GM13976 (cell line): ENCODE measurements around the gene EIF4EBP3.

Source experiments
- DNase-seq: peaks from one replicate; pipeline ENCODE4 v3.0.0; 2012; ENCODE audit warnings: low spot score
- CTCF ChIP-seq: IDR thresholded peaks from 2 replicates; pipeline ENCODE4 v1.5.1; 2012; ENCODE audit warnings: borderline replicate concordance, mild to moderate bottlenecking; ENCODE audit not compliant: insufficient read depth; ENCODE audit errors: extremely low read depth, missing control alignments, control extremely low read depth
- in situ Hi-C: fragments of 300-500 bp; cut with MboI; formaldehyde crosslinking; loops from one replicate; pipeline ENCODE4 v1.12.0; 2022; ENCODE audit warnings: low sequenced_read_pairs, mixed read lengths, inconsistent platforms; ENCODE audit not compliant: unreplicated experiment

EIF4EBP3 gene

GRCh38 chr5:140567136-140567818, 19.8 kb downstream of the EIF4EBP3 start:
- no peak for DNase-seq
- in situ Hi-C loops: no loop called here

GRCh38 chr5:140567871-140568270, 20.4 kb downstream of the EIF4EBP3 start:
- no peak for TF ChIP-seq CTCF
- in situ Hi-C loops: no loop called here
- no peak for DNase-seq

More at GRCh38 chr5:140567136-140567818, 19.8 kb downstream of the EIF4EBP3 start:
- TF ChIP-seq CTCF: no peak

DNA sequence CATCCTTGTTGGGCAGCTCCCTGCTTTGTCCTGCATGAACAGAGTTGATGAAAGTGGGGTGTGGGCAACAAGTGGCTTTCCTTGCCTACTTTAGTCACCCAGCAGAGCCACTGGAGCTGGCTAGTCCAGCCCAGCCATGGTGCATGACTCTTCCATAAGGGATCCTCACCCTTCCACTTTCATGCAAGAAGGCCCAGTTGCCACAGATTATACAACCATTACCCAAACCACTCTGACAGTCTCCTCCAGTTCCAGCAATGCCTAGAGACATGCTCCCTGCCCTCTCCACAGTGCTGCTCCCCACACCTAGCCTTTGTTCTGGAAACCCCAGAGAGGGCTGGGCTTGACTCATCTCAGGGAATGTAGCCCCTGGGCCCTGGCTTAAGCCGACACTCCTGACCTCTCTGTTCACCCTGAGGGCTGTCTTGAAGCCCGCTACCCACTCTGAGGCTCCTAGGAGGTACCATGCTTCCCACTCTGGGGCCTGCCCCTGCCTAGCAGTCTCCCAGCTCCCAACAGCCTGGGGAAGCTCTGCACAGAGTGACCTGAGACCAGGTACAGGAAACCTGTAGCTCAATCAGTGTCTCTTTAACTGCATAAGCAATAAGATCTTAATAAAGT, 21.1 kb downstream of the EIF4EBP3 start:
- in situ Hi-C loops: no loop called here
- no peak for TF ChIP-seq CTCF
- no peak for DNase-seq

DNA sequence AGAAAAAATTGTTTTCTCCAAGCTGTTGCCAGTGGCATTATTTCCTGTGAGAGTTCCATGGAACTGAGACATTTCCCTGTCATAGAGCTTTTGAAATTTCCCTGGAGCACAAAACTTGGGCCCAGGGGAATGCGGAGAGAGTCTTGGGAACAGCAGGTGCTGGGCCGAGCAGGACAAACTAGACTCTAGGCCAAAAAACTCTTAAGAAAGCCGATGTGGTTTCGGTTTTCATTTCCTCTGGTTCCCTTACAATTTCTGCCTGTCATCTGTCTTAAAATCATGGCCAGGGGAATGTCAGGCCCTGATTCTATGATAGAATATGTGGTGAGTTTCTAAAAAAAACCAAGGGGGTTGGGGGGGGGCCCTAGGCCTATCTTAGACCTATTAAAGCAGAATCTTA, 21.7 kb downstream of the EIF4EBP3 start:
- no peak for TF ChIP-seq CTCF
- DNase-seq: peak; percentile 64
- in situ Hi-C loops: no loop called here

- in situ Hi-C loops: no loop called here
- no peak for DNase-seq
- TF ChIP-seq CTCF: no peak
Measured at GRCh38 chr5:140570058-140570457, 22.6 kb downstream of the EIF4EBP3 start.

DNA sequence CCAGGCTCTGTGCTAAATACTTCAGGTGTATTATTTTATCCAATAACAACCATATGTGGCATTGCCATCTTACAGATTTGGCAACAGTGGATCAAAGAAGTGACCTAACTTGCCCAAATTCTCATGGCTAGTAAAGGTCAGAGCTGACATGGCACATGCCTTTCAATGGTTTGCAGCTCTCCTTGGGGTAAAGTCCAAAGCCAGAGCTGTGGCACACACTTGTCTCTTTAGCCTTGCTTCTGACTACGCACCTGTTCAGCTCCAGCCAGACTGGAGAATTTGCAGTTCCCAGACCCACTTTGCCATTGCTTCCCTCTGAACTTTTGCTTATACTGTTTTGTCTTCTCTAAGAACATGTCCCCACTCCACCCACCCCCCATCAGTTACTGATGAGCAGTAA, 23.0 kb downstream of the EIF4EBP3 start:
- no peak for DNase-seq
- in situ Hi-C loops: no loop called here

More for the DNA sequence above, 23.0 kb downstream of the EIF4EBP3 start:
- no peak for TF ChIP-seq CTCF
